Muscle layer of duodenum (tissue), 2 donors: Measurements from ENCODE around the gene YBX2.

ENCODE experiments used
- H3K27ac ChIP-seq: one replicate; pipeline ENCODE4 v1.7.0; 2013; ENCODE audit warnings: mild to moderate bottlenecking, low read length
- H3K27me3 ChIP-seq: one replicate; pipeline ENCODE4 v1.7.0; 2013; ENCODE audit warnings: low read depth, mild to moderate bottlenecking, control low read depth, low read length
- H3K36me3 ChIP-seq, 2 donors: one replicate each; pipeline ENCODE4 v1.7.0; 2013; ENCODE audit warnings: low read length in 2 of 2, control low read depth in 1 of 2, mild to moderate bottlenecking in 1 of 2; ENCODE audit not compliant: insufficient read depth in 2 of 2, control insufficient read depth in 1 of 2
- H3K4me1 ChIP-seq, 2 donors: one replicate each; pipeline ENCODE4 v1.7.0; 2013; ENCODE audit warnings: low read length in 2 of 2, mild to moderate bottlenecking in 2 of 2, control low read depth in 1 of 2, moderate library complexity in 1 of 2; ENCODE audit not compliant: insufficient read depth in 2 of 2, control insufficient read depth in 1 of 2
- H3K4me3 ChIP-seq, 2 donors: one replicate each; pipeline ENCODE4 v1.7.0; 2013; ENCODE audit warnings: low read length in 2 of 2, low read depth in 1 of 2, mild to moderate bottlenecking in 1 of 2
- H3K9me3 ChIP-seq, 2 donors: one replicate each; pipeline ENCODE4 v1.7.0; 2013; ENCODE audit warnings: low read length in 2 of 2, control low read depth in 1 of 2, mild to moderate bottlenecking in 1 of 2; ENCODE audit not compliant: control insufficient read depth in 1 of 2
- donor health status: healthy.

The YBX2 gene

GRCh38 chr17:7293159-7293558 lies 1.3 kb downstream of the YBX2 start:
- H3K27ac ChIP-seq, result no peak overlapping the region
- H3K27me3 ChIP-seq, result peaks cover 6% of the 10 kb centered on the region
- no peaks in the 10 kb centered on the region for H3K36me3 ChIP-seq
- H3K9me3 ChIP-seq, result no peaks in the 10 kb centered on the region
- H3K4me1 ChIP-seq, result peaks cover 4 to 49% of the 10 kb centered on the region in 2 donors
- H3K4me3 ChIP-seq, result no peak overlapping the region

- H3K27me3 ChIP-seq, result peaks cover 6% of the 10 kb centered on the region
- H3K27ac ChIP-seq, result no peak overlapping the region
These were observed 1.7 kb downstream of the YBX2 start for GRCh38 chr17:7292729-7293128.

GRCh38 chr17:7292194-7292593 lies 2.2 kb downstream of the YBX2 start:
- Histone ChIP-seq H3K4me1 (peaks cover 4 to 49% of the 10 kb centered on the region in 2 donors), H3K36me3 (peaks cover 0 to 3% of the 10 kb centered on the region in 2 donors), H3K27me3 (peaks cover 6% of the 10 kb centered on the region), H3K27ac (no peak overlapping the region), H3K9me3 (no peaks in the 10 kb centered on the region), H3K4me3 (no peak overlapping the region)

More at GRCh38 chr17:7292729-7293128, 1.7 kb downstream of the YBX2 start:
- Histone ChIP-seq H3K9me3 (no peaks in the 10 kb centered on the region), H3K36me3 (no peaks in the 10 kb centered on the region), H3K4me1 (peaks cover 4 to 49% of the 10 kb centered on the region in 2 donors), H3K4me3 (no peak overlapping the region)

GRCh38 chr17:7290685-7291084 lies 3.8 kb downstream of the YBX2 start:
- H3K9me3 ChIP-seq, result no peaks in the 10 kb centered on the region
- peaks cover 6% of the 10 kb centered on the region for H3K27me3 ChIP-seq
- H3K36me3 ChIP-seq, result peaks cover 0 to 10% of the 10 kb centered on the region in 2 donors
- peaks cover 4 to 38% of the 10 kb centered on the region in 2 donors for H3K4me1 ChIP-seq
- H3K4me3 ChIP-seq, result no peak overlapping the region
- no peak overlapping the region for H3K27ac ChIP-seq

- peaks cover 6% of the 10 kb centered on the region for H3K27me3 ChIP-seq
- H3K4me3 ChIP-seq, result no peak overlapping the region
- H3K4me1 ChIP-seq, result peaks cover 4 to 36% of the 10 kb centered on the region in 2 donors
- peaks cover 0 to 14% of the 10 kb centered on the region in 2 donors for H3K36me3 ChIP-seq
- H3K27ac ChIP-seq, result no peak overlapping the region
- no peaks in the 10 kb centered on the region for H3K9me3 ChIP-seq
These were observed 4.3 kb downstream of the YBX2 start for GRCh38 chr17:7290166-7290565.

- Histone ChIP-seq H3K4me1 (peaks cover 4 to 35% of the 10 kb centered on the region in 2 donors), H3K27ac (no peak overlapping the region)
These were observed 5.0 kb downstream of the YBX2 start for GRCh38 chr17:7289256-7290032.

GRCh38 chr17:7285679-7286078 lies 8.8 kb downstream of the YBX2 start:
- H3K27ac ChIP-seq, result no peak overlapping the region
- peaks cover 0 to 40% of the 10 kb centered on the region in 2 donors for H3K4me1 ChIP-seq
- no peaks in the 10 kb centered on the region for H3K9me3 ChIP-seq
- H3K4me3 ChIP-seq, result no peak overlapping the region
- peaks cover 3 to 28% of the 10 kb centered on the region in 2 donors for H3K36me3 ChIP-seq
- no peaks in the 10 kb centered on the region for H3K27me3 ChIP-seq

More at GRCh38 chr17:7289256-7290032, 5.0 kb downstream of the YBX2 start:
- Histone ChIP-seq H3K36me3 (peaks cover 0 to 21% of the 10 kb centered on the region in 2 donors), H3K4me3 (no peak overlapping the region), H3K27me3 (peaks cover 6% of the 10 kb centered on the region), H3K9me3 (no peaks in the 10 kb centered on the region)

GRCh38 chr17:7284911-7285310 lies 9.5 kb downstream of the YBX2 start:
- Histone ChIP-seq H3K27ac (no peak overlapping the region), H3K4me1 (peaks cover 0 to 41% of the 10 kb centered on the region in 2 donors), H3K27me3 (no peaks in the 10 kb centered on the region)

GRCh38 chr17:7283471-7284216 lies 10.8 kb downstream of the YBX2 start:
- Histone ChIP-seq H3K4me3 (peak overlapping the region in 1 of 2 donors; percentile 68), H3K4me1 (peaks cover 0 to 41% of the 10 kb centered on the region in 2 donors), H3K36me3 (peaks cover 3 to 28% of the 10 kb centered on the region in 2 donors), H3K27ac (peak overlapping the region; percentile 67), H3K9me3 (no peaks in the 10 kb centered on the region), H3K27me3 (no peaks in the 10 kb centered on the region)

More at GRCh38 chr17:7284911-7285310, 9.5 kb downstream of the YBX2 start:
- H3K4me3 ChIP-seq, result no peak overlapping the region
- H3K9me3 ChIP-seq, result no peaks in the 10 kb centered on the region
- H3K36me3 ChIP-seq, result peaks cover 3 to 28% of the 10 kb centered on the region in 2 donors

- H3K36me3 ChIP-seq, result peaks cover 3 to 28% of the 10 kb centered on the region in 2 donors
- H3K27ac ChIP-seq, result peak overlapping the region; percentile 67
- no peaks in the 10 kb centered on the region for H3K27me3 ChIP-seq
- no peaks in the 10 kb centered on the region for H3K9me3 ChIP-seq
- H3K4me1 ChIP-seq, result peaks cover 0 to 41% of the 10 kb centered on the region in 2 donors
- H3K4me3 ChIP-seq, result peak overlapping the region; percentile 53 to 68
These were observed 11.6 kb downstream of the YBX2 start for GRCh38 chr17:7282752-7283321.
